SK-N-SH treated with all-trans-retinoic acid at 6 μM for 48 hours (cell line): ENCODE data around the gene CPLANE2.

ENCODE experiments used
- ARNTL ChIP-seq: fragments of 450-650 bp; formaldehyde crosslinking; IDR thresholded peaks from 2 replicates; pipeline ENCODE4 v1.5.0; 2020; ENCODE audit warnings: low read depth, mild to moderate bottlenecking, moderate library complexity, borderline replicate concordance
- CSDC2 ChIP-seq: fragments of 250-450 bp; sonication (Bioruptor Pico); IDR thresholded peaks from 2 replicates; pipeline ENCODE4 v1.5.0; 2020; ENCODE audit warnings: mild to moderate bottlenecking, moderate library complexity
- ISL1 ChIP-seq: fragments of 250-450 bp; sonication (Bioruptor Pico); IDR thresholded peaks from 2 replicates; pipeline ENCODE4 v2.1.2; 2022; ENCODE audit warnings: mild to moderate bottlenecking, moderate library complexity
- PPARA ChIP-seq: fragments of 250-450 bp; sonication (Bioruptor Pico); IDR thresholded peaks from 2 replicates; pipeline ENCODE4 v1.5.0; 2020; ENCODE audit warnings: mild to moderate bottlenecking, borderline replicate concordance
- SNAI2 ChIP-seq: fragments of 250-450 bp; sonication (Bioruptor Pico); IDR thresholded peaks from 2 replicates; pipeline ENCODE4 v1.5.0; 2020; ENCODE audit warnings: mild to moderate bottlenecking, moderate library complexity
- TCF4 ChIP-seq: fragments of 250-450 bp; sonication (Bioruptor Pico); IDR thresholded peaks from 2 replicates; pipeline ENCODE4 v1.8.0; 2021; ENCODE audit warnings: mild to moderate bottlenecking, moderate library complexity, borderline replicate concordance
- TOX ChIP-seq: fragments of 250-450 bp; sonication (Bioruptor Pico); IDR thresholded peaks from 2 replicates; pipeline ENCODE4 v1.8.0; 2021; ENCODE audit warnings: mild to moderate bottlenecking, moderate library complexity, borderline replicate concordance
- ZC3H10 ChIP-seq: fragments of 250-450 bp; sonication (Bioruptor Pico); IDR thresholded peaks from 2 replicates; pipeline ENCODE4 v1.5.1; 2021; ENCODE audit warnings: mild to moderate bottlenecking, moderate library complexity
- ZFP30 ChIP-seq: fragments of 450-650 bp; formaldehyde crosslinking; IDR thresholded peaks from 2 replicates; pipeline ENCODE4 v1.5.0; 2022; ENCODE audit warnings: mild to moderate bottlenecking, moderate library complexity
- ZNF70 ChIP-seq: fragments of 450-650 bp; formaldehyde crosslinking; IDR thresholded peaks from 2 replicates; pipeline ENCODE4 v1.5.0; 2020; ENCODE audit warnings: mild to moderate bottlenecking, moderate library complexity
- TF ChIP-seq, protein P1 (sequence below): fragments of 250-450 bp; sonication (Bioruptor Pico); IDR thresholded peaks from 2 replicates; pipeline ENCODE4 v1.8.0; 2020; ENCODE audit warnings: mild to moderate bottlenecking, moderate library complexity, borderline replicate concordance
- TF ChIP-seq, protein P2 (sequence below): fragments of 250-450 bp; sonication (Bioruptor Pico); IDR thresholded peaks from 2 replicates; pipeline ENCODE4 v1.5.1; 2020; ENCODE audit warnings: low read depth, mild to moderate bottlenecking, moderate library complexity

DNA sequence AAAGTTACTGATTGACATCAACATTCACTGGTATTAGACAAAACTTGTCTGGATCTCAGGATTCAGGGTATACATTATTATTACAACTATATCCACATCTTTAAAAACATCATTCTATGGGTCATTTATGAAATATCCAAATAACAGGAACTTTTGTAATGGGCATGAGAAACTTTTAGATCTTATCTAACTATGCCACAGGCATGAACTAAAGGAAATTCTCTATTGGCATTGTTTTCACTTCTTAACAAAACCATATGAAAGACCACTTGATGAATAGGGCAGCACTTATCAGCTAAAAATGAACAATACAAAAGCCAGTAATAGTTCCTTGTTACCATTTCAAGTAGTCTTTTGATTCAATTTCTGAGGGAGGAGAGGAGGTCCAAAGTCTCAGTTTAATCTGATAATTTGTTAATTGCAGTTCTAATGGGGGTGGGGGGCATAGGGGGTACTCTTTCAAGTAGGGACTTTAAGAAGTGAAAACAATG, 30.8 kb upstream of the CPLANE2 start:
- TF ChIP-seq SNAI2 (CRISPR knock-in tag) (no peak), PPARA (CRISPR knock-in tag) (no peak), ISL1 (CRISPR knock-in tag) (no peak), ARNTL (CRISPR knock-in tag) (no peak), CSDC2 (CRISPR knock-in tag) (no peak), ZNF70 (CRISPR knock-in tag) (no peak), ZFP30 (CRISPR knock-in tag) (no peak), TOX (CRISPR knock-in tag) (no peak), TCF4 (CRISPR knock-in tag) (no peak), ZC3H10 (no peak)
- TF ChIP-seq, protein P1, sequence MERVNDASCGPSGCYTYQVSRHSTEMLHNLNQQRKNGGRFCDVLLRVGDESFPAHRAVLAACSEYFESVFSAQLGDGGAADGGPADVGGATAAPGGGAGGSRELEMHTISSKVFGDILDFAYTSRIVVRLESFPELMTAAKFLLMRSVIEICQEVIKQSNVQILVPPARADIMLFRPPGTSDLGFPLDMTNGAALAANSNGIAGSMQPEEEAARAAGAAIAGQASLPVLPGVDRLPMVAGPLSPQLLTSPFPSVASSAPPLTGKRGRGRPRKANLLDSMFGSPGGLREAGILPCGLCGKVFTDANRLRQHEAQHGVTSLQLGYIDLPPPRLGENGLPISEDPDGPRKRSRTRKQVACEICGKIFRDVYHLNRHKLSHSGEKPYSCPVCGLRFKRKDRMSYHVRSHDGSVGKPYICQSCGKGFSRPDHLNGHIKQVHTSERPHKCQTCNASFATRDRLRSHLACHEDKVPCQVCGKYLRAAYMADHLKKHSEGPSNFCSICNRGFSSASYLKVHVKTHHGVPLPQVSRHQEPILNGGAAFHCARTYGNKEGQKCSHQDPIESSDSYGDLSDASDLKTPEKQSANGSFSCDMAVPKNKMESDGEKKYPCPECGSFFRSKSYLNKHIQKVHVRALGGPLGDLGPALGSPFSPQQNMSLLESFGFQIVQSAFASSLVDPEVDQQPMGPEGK (CRISPR knock-in tag), result no peak
- TF ChIP-seq, protein P2, sequence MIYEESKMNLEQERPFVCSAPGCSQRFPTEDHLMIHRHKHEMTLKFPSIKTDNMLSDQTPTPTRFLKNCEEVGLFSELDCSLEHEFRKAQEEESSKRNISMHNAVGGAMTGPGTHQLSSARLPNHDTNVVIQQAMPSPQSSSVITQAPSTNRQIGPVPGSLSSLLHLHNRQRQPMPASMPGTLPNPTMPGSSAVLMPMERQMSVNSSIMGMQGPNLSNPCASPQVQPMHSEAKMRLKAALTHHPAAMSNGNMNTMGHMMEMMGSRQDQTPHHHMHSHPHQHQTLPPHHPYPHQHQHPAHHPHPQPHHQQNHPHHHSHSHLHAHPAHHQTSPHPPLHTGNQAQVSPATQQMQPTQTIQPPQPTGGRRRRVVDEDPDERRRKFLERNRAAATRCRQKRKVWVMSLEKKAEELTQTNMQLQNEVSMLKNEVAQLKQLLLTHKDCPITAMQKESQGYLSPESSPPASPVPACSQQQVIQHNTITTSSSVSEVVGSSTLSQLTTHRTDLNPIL, result no peak
